IMR-90 (cell line): ENCODE results near the gene KLHL36. TPM values are rescaled to one million over a fixed set of nuclear protein-coding genes. Genes with fewer than 3 reads are reported as not detected.

ENCODE experiments used
- ATAC-seq: fragments of 200-7000 bp; cut with Tn5 transposase; 2 replicates; pipeline ENCODE4 v1.9.1; 2020; ENCODE audit warnings: low read depth, mild to moderate bottlenecking, moderate library complexity
- BruUV-seq: library from RNA; stranded (reverse); fragments of 400-500 nt; replicated peaks from 2 replicates; lab custom pipeline; 2021; lab: Mats Ljungman, UMichigan
- CTCF ChIA-PET: fragments of 300-600 bp; formaldehyde crosslinking; extraction: SDS; loops from one replicate; lab custom pipeline; 2021; ENCODE audit warnings: antibody characterized with exemption; lab: Yijun Ruan, JAX
- POLR2A ChIA-PET: fragments of 300-600 bp; sonication (Branson Sonifier 250); formaldehyde crosslinking; loops from one replicate; lab custom pipeline; 2022; ENCODE audit warnings: antibody characterized with exemption; ENCODE audit not compliant: unreplicated experiment; lab: Charles Lee
- DNase-seq: peaks from one replicate; pipeline ENCODE4 v3.0.0; 2013
- H2AFZ ChIP-seq: replicated peaks from 2 replicates; pipeline ENCODE3; 2013; ENCODE audit warnings: low read length, mild to moderate bottlenecking; ENCODE audit not compliant: poor library complexity
- H2AK5ac ChIP-seq: 2 replicates; pipeline ENCODE4 v1.6.1; 2013; ENCODE audit warnings: low read depth, low read length, inconsistent platforms
- H2AK9ac ChIP-seq: replicated peaks from 2 replicates; pipeline ENCODE3; 2013; ENCODE audit warnings: mild to moderate bottlenecking, low read depth, low read length, moderate library complexity; ENCODE audit not compliant: poor library complexity
- H2BK120ac ChIP-seq: 2 replicates; pipeline ENCODE4 v1.6.1; 2013; ENCODE audit warnings: low read depth, low read length, inconsistent platforms
- H2BK15ac ChIP-seq: 3 replicates; pipeline ENCODE4 v1.6.1; 2013; ENCODE audit warnings: low read depth, low read length, inconsistent platforms
- H2BK20ac ChIP-seq: 2 replicates; pipeline ENCODE4 v1.6.1; 2013; ENCODE audit warnings: low read depth, mild to moderate bottlenecking, inconsistent platforms, low read length, moderate library complexity
- H2BK5ac ChIP-seq: 2 replicates; pipeline ENCODE4 v1.6.1; 2013; ENCODE audit warnings: mild to moderate bottlenecking, low read depth, low read length, inconsistent platforms; ENCODE audit not compliant: poor library complexity, severe bottlenecking
- H3K14ac ChIP-seq: replicated peaks from 2 replicates; pipeline ENCODE4 v1.6.1; 2013; ENCODE audit warnings: low read depth, low read length, inconsistent platforms
- H3K18ac ChIP-seq: 2 replicates; pipeline ENCODE4 v1.6.1; 2013; ENCODE audit warnings: low read depth, low read length, control low read depth
- H3K23ac ChIP-seq: 2 replicates; pipeline ENCODE4 v1.6.1; 2013; ENCODE audit warnings: low read depth, low read length, inconsistent platforms
- H3K27ac ChIP-seq: 2 replicates; pipeline ENCODE4 v1.5.1; 2013; ENCODE audit warnings: mild to moderate bottlenecking, control low read depth, low read length; ENCODE audit not compliant: insufficient read depth
- H3K27me3 ChIP-seq: 2 replicates; pipeline ENCODE4 v1.6.1; 2013; ENCODE audit warnings: low read length; ENCODE audit not compliant: control insufficient read depth, insufficient read depth
- H3K36me3 ChIP-seq: 2 replicates; pipeline ENCODE4 v1.6.1; 2013; ENCODE audit warnings: low read length, mixed read lengths; ENCODE audit not compliant: control insufficient read depth, insufficient read depth
- H3K4ac ChIP-seq: 2 replicates; pipeline ENCODE4 v1.6.1; 2013; ENCODE audit warnings: low read depth, low read length, inconsistent platforms
- H3K4me1 ChIP-seq: 2 replicates; pipeline ENCODE4 v1.6.1; 2013; ENCODE audit warnings: low read length, mixed read lengths; ENCODE audit not compliant: control insufficient read depth, insufficient read depth
- H3K4me2 ChIP-seq: 2 replicates; pipeline ENCODE4 v1.6.1; 2013; ENCODE audit warnings: low read depth, mild to moderate bottlenecking, control low read depth, low read length, moderate library complexity
- H3K4me3 ChIP-seq: 2 replicates; pipeline ENCODE4 v1.5.1; 2013; ENCODE audit warnings: low read depth, mild to moderate bottlenecking, control low read depth, low read length, moderate library complexity; ENCODE audit not compliant: insufficient read depth
- H3K56ac ChIP-seq: 2 replicates; pipeline ENCODE4 v1.6.1; 2013; ENCODE audit warnings: low read length, inconsistent platforms; ENCODE audit not compliant: insufficient read depth; ENCODE audit errors: extremely low read depth
- H3K79me1 ChIP-seq, 2 experiments: 2 replicates each; pipeline ENCODE4 v1.6.1; 2013; ENCODE audit warnings: low read length in 2 of 2, inconsistent platforms in 1 of 2, low read depth in 1 of 2
- H3K9ac ChIP-seq: 2 replicates; pipeline ENCODE4 v1.6.1; 2013; ENCODE audit warnings: low read depth, low read length, control low read depth
- H3K9me1 ChIP-seq: 2 replicates; pipeline ENCODE4 v1.6.1; 2013; ENCODE audit warnings: low read length, inconsistent platforms; ENCODE audit not compliant: insufficient read depth
- H3K9me3 ChIP-seq: 2 replicates; pipeline ENCODE4 v1.6.1; 2013; ENCODE audit warnings: low read length; ENCODE audit not compliant: control insufficient read depth, insufficient read depth
- H4K20me1 ChIP-seq: 2 replicates; pipeline ENCODE4 v1.6.1; 2013; ENCODE audit warnings: low read length, inconsistent platforms; ENCODE audit not compliant: insufficient read depth
- H4K5ac ChIP-seq: 2 replicates; pipeline ENCODE4 v1.6.1; 2013; ENCODE audit warnings: mild to moderate bottlenecking, low read depth, low read length, control low read depth
- H4K8ac ChIP-seq, 2 experiments: 2 replicates each; pipeline ENCODE4 v1.6.1; 2013; ENCODE audit warnings: low read depth in 2 of 2, low read length in 2 of 2, control low read depth in 1 of 2, inconsistent platforms in 1 of 2
- H4K91ac ChIP-seq: 2 replicates; pipeline ENCODE4 v1.6.1; 2013; ENCODE audit warnings: low read depth, low read length, inconsistent platforms; ENCODE audit not compliant: insufficient read depth
- CHD1 ChIP-seq: IDR thresholded peaks from 2 replicates; pipeline ENCODE4 v1.6.1; 2012; ENCODE audit warnings: low read depth, low read length, improper control_type of control experiment
- CTCF ChIP-seq: conservative IDR thresholded peaks from 2 replicates; pipeline ENCODE4 v1.5.1; 2012; ENCODE audit warnings: mild to moderate bottlenecking, low read depth, low read length, improper control_type of control experiment
- ELK1 ChIP-seq: fragments of 150-350 bp; IDR thresholded peaks from 2 replicates; pipeline ENCODE4 v1.6.1; 2016; ENCODE audit warnings: low read depth, mild to moderate bottlenecking, low read length, moderate library complexity, borderline replicate concordance
- MXI1 ChIP-seq: IDR thresholded peaks from 2 replicates; pipeline ENCODE4 v1.6.1; 2012; ENCODE audit warnings: low read depth, mild to moderate bottlenecking, low read length, moderate library complexity, borderline replicate concordance
- RCOR1 ChIP-seq: IDR thresholded peaks from 2 replicates; pipeline ENCODE4 v1.6.1; 2012; ENCODE audit warnings: mild to moderate bottlenecking, low read length, improper control_type of control experiment; ENCODE audit not compliant: insufficient replicate concordance
- RFX5 ChIP-seq: IDR thresholded peaks from 2 replicates; pipeline ENCODE4 v1.8.0; 2012; ENCODE audit warnings: low read depth, mild to moderate bottlenecking, low read length, moderate library complexity
- SMC3 ChIP-seq: fragments of 150-350 bp; IDR thresholded peaks from 2 replicates; pipeline ENCODE4 v1.6.1; 2016; ENCODE audit warnings: low read depth, mild to moderate bottlenecking, antibody characterized with exemption, low read length, moderate library complexity
- USF2 ChIP-seq: fragments of 150-350 bp; IDR thresholded peaks from 2 replicates; pipeline ENCODE4 v1.6.1; 2017; ENCODE audit warnings: mild to moderate bottlenecking, antibody characterized with exemption, low read length, low read depth
- WGBS, 2 experiments: methylation state at CpG; one replicate each; pipeline versions ENCODE4 v1.1.5 to v1.1.7; 2013; ENCODE audit warnings: missing lambda C conversion rate in 2 of 2; ENCODE audit not compliant: insufficient read length in 1 of 2; ENCODE audit errors: extremely low coverage in 2 of 2; 5-methylcytosine and 5-hydroxymethylcytosine counted together
- dilution Hi-C: fragments of 300-500 bp; cut with HindIII; formaldehyde crosslinking; loops from one replicate; pipeline ENCODE4 v1.14.3; 2018; ENCODE audit warnings: low sequenced_read_pairs; ENCODE audit not compliant: unreplicated experiment
- in situ Hi-C: fragments of 300-500 bp; cut with MboI; formaldehyde crosslinking; loops from 3 replicates; pipeline ENCODE4 v1.14.3; 2019; ENCODE audit warnings: low sequenced_read_pairs, inconsistent platforms, mixed read lengths
- intact Hi-C: fragments of 100-400 bp; cut with micrococcal nuclease; formaldehyde crosslinking; loops from 2 replicates; pipeline ENCODE4 v1.10.0; 2022
- polyA plus RNA-seq, 3 experiments: library from polyadenylated mRNA; depleted of rRNA; stranded (reverse); fragments of >200 nt; gene quantifications; 2 replicates each; pipeline ENCODE4 v1.2.3, GENCODE V29; 2012; ENCODE audit warnings: low replicate concordance in 1 of 3
- total RNA-seq: library from RNA; depleted of rRNA; stranded (reverse); fragments of >200 nt; gene quantifications from 2 replicates; pipeline ENCODE4 v1.2.3, GENCODE V29; 2012

Gene KLHL36
- total and polyA plus RNA-seq, 2 of the 4 experiments (the other 2 are of a cell fraction): 45.9 to 46.3 TPM

GRCh38 chr16:84659656-84660300 is 11.5 kb downstream of the KLHL36 start:
- Histone ChIP-seq H3K4me3 (no peak overlapping the region), H4K8ac (no peak overlapping the region), H2BK120ac (no peak overlapping the region), H2BK15ac (no peak overlapping the region), H3K36me3 (peaks cover 70% of the 10 kb centered on the region), H3K79me1 (peaks cover 44 to 74% of the 10 kb centered on the region in 2 experiments), H3K4me2 (no peak overlapping the region), H3K27me3 (no peaks in the 10 kb centered on the region), H3K9ac (no peak overlapping the region), H4K20me1 (peaks cover 41% of the 10 kb centered on the region), H2BK20ac (no peak overlapping the region), H3K4ac (no peak overlapping the region), H2BK5ac (no peak overlapping the region), H3K27ac (no peak overlapping the region), H3K4me1 (peaks cover 4% of the 10 kb centered on the region), H3K56ac (no peak overlapping the region), H4K91ac (no peak overlapping the region), H3K23ac (no peak overlapping the region), H4K5ac (no peak overlapping the region), H2AFZ (no peak overlapping the region), H3K14ac (no peak overlapping the region), H3K9me1 (peaks cover 19% of the 10 kb centered on the region), H3K9me3 (no peaks in the 10 kb centered on the region), H3K18ac (no peak overlapping the region), H2AK9ac (no peak overlapping the region), H2AK5ac (no peak overlapping the region)
- 98% methylated on average over 11 of the region's 27 CpGs; no CpG with 5 or more reads in 1 of the 2 experiments for WGBS, 2 experiments
- in situ Hi-C loops (no loop called here), intact Hi-C loops (no loop called here), dilution Hi-C loops (no loop called here)
- ATAC-seq: no peak
- no TSS peak for BruUV-seq
- no peak for TF ChIP-seq RCOR1
- no peak for TF ChIP-seq SMC3
- TF ChIP-seq USF2: no peak
- no peak for TF ChIP-seq CHD1
- no peak for TF ChIP-seq MXI1
- no peak for TF ChIP-seq ELK1
- no peak for TF ChIP-seq RFX5
- no peak for TF ChIP-seq CTCF
- DNase-seq: no peak
- CTCF ChIA-PET: no interaction called here
- POLR2A ChIA-PET: no interaction called here
